Measurements from ENCODE around the gene LRP1B. TPM values are rescaled to one million over a fixed set of nuclear protein-coding genes. Genes with fewer than 3 reads are reported as not detected.

LRP1B gene
- total and polyA plus RNA-seq, 2 donors from 2014 or later, result 0.69 to 1.2 TPM

- intact Hi-C loops (cut with DNase I), result no loop called here
- no peak overlapping the region for H3K9ac ChIP-seq (ENCODE audit: low read length in 3 of 3)
- no peaks in the 10 kb centered on the region for H3K27me3 ChIP-seq (ENCODE audit: control insufficient read depth, insufficient read depth, low read length)
- H3K27ac ChIP-seq (ENCODE audit: low read depth in 2 of 2, low read length in 2 of 2), result no peak overlapping the region
- no peak for TF ChIP-seq CTCF (IDR thresholded peaks at IDR 0.05; ENCODE audit: borderline replicate concordance, extremely low read depth, insufficient read depth)
- H3K36me3 ChIP-seq (ENCODE audit: control insufficient read depth in 2 of 3, insufficient read depth in 3 of 3, low read length in 3 of 3), result no peaks in the 10 kb centered on the region
- H3K4me1 ChIP-seq (ENCODE audit: control insufficient read depth in 2 of 3, insufficient read depth in 2 of 3, low read depth in 1 of 3, low read length in 3 of 3), result no peaks in the 10 kb centered on the region
- no peak for FAIRE-seq
- no peaks in the 10 kb centered on the region for H3K9me3 ChIP-seq (ENCODE audit: control insufficient read depth in 2 of 3, insufficient read depth in 1 of 3, low read length in 3 of 3)
- no peak for DNase-seq
- H3K4me3 ChIP-seq (ENCODE audit: low read length in 3 of 3), result no peak overlapping the region
These were observed 1624.2 kb downstream of the LRP1B start for GRCh38 chr2:140506606-140507005.

- H3K4me3 ChIP-seq (ENCODE audit: low read length in 3 of 3), result no peak overlapping the region
- intact Hi-C loops (cut with DNase I), result no loop called here
- H3K9me3 ChIP-seq (ENCODE audit: control insufficient read depth in 2 of 3, insufficient read depth in 1 of 3, low read length in 3 of 3), result no peaks in the 10 kb centered on the region
- H3K36me3 ChIP-seq (ENCODE audit: control insufficient read depth in 2 of 3, insufficient read depth in 3 of 3, low read length in 3 of 3), result no peaks in the 10 kb centered on the region
- H3K4me1 ChIP-seq (ENCODE audit: control insufficient read depth in 2 of 3, insufficient read depth in 2 of 3, low read depth in 1 of 3, low read length in 3 of 3), result no peaks in the 10 kb centered on the region
- DNase-seq (no peak), FAIRE-seq (no peak)
- no peak for TF ChIP-seq CTCF (IDR thresholded peaks at IDR 0.05; ENCODE audit: borderline replicate concordance, extremely low read depth, insufficient read depth)
- no peaks in the 10 kb centered on the region for H3K27me3 ChIP-seq (ENCODE audit: control insufficient read depth, insufficient read depth, low read length)
- H3K27ac ChIP-seq (ENCODE audit: low read depth in 2 of 2, low read length in 2 of 2), result no peak overlapping the region
- H3K9ac ChIP-seq (ENCODE audit: low read length in 3 of 3), result no peak overlapping the region
These were observed 1626.2 kb downstream of the LRP1B start for GRCh38 chr2:140504601-140505000.

- H3K4me3 ChIP-seq (ENCODE audit: low read length in 3 of 3), result peak overlapping the region in 1 of 3 donors; percentile 23
- no peak for DNase-seq
These were observed 1627.7 kb downstream of the LRP1B start for GRCh38 chr2:140502951-140503630.

More at GRCh38 chr2:140502951-140503630, 1627.7 kb downstream of the LRP1B start:
- no peak for TF ChIP-seq CTCF (IDR thresholded peaks at IDR 0.05; ENCODE audit: borderline replicate concordance, extremely low read depth, insufficient read depth)
- Histone ChIP-seq H3K27me3 (ENCODE audit: control insufficient read depth, insufficient read depth, low read length) (no peaks in the 10 kb centered on the region), H3K9me3 (ENCODE audit: control insufficient read depth in 2 of 3, insufficient read depth in 1 of 3, low read length in 3 of 3) (no peaks in the 10 kb centered on the region), H3K9ac (ENCODE audit: low read length in 3 of 3) (no peak overlapping the region), H3K27ac (ENCODE audit: low read depth in 2 of 2, low read length in 2 of 2) (no peak overlapping the region), H3K36me3 (ENCODE audit: control insufficient read depth in 2 of 3, insufficient read depth in 3 of 3, low read length in 3 of 3) (no peaks in the 10 kb centered on the region), H3K4me1 (ENCODE audit: control insufficient read depth in 2 of 3, insufficient read depth in 2 of 3, low read depth in 1 of 3, low read length in 3 of 3) (no peaks in the 10 kb centered on the region)
- peak; percentile 52 for FAIRE-seq
- intact Hi-C loops (cut with DNase I), result no loop called here
